Mucosa of descending colon (tissue), 3 donors: ENCODE results near the gene SIK3. TPM values are rescaled to one million over a fixed set of nuclear protein-coding genes. Genes with fewer than 3 reads are reported as not detected.

Experiments used
- ATAC-seq: fragments of 200-7000 bp; cut with Tn5 transposase; one replicate; pipeline ENCODE4 v1.9.1; 2020; ENCODE audit warnings: mild to moderate bottlenecking, moderate library complexity
- DNase-seq, 3 donors: peaks; one replicate each; pipeline ENCODE4 v3.0.0-alpha.2; 2020
- H3K36me3 ChIP-seq: fragments of 200-600 bp; one replicate; pipeline ENCODE4 v1.8.0; 2021; ENCODE audit warnings: low read depth, mild to moderate bottlenecking
- H3K4me1 ChIP-seq: fragments of 200-600 bp; one replicate; pipeline ENCODE4 v1.8.0; 2021; ENCODE audit warnings: low read depth, mild to moderate bottlenecking
- H3K4me3 ChIP-seq: fragments of 200-600 bp; one replicate; pipeline ENCODE4 v1.8.0; 2021; ENCODE audit warnings: mild to moderate bottlenecking
- H3K9me3 ChIP-seq: fragments of 200-600 bp; one replicate; pipeline ENCODE4 v1.8.0; 2021; ENCODE audit warnings: mild to moderate bottlenecking
- CTCF ChIP-seq: fragments of 200-600 bp; IDR thresholded peaks from one replicate; pipeline ENCODE4 v1.8.0; 2022; ENCODE audit warnings: antibody characterized with exemption, mild to moderate bottlenecking
- intact Hi-C, 2 donors: fragments of 100-400 bp; cut with DNase I in 1 of 2; cut with micrococcal nuclease in 1 of 2; formaldehyde crosslinking; loops; one replicate each; pipeline versions ENCODE4 v1.11.0 to v1.11.1; 2022; cut with DNase I, micrococcal nuclease
- total RNA-seq, 3 donors: library from RNA; stranded (reverse); fragmentation: NEBNext Ultra II Directional in 2 of 3; extraction: Animal tissue kit (Norgen Biotek cat#: 25700) in 2 of 3; gene quantifications; one replicate each; pipeline versions ENCODE4 v1.2.1 to v1.2.4, GENCODE V29; 2021 to 2023
- donor health status: DM: no; HTN: no; CAD: no; lungs with moderate emphysema.
- donor health status: DM: no; HTN: no; CAD: no.
- donor health status: DM: no; HTN: yes; CAD: no.

SIK3 gene
- total RNA-seq, 3 donors from 2014 or later: 28.1 to 55.6 (median 41.8) TPM

GRCh38 chr11:116975661-116976060 is 122.6 kb downstream of the SIK3 start:
- no peak for DNase-seq
- no peak for TF ChIP-seq CTCF
- intact Hi-C loops: no loop called here
- Histone ChIP-seq H3K4me1 (peaks cover 7% of the 10 kb centered on the region), H3K4me3 (no peak overlapping the region), H3K36me3 (no peaks in the 10 kb centered on the region), H3K9me3 (no peaks in the 10 kb centered on the region)
- ATAC-seq: no peak

DNA sequence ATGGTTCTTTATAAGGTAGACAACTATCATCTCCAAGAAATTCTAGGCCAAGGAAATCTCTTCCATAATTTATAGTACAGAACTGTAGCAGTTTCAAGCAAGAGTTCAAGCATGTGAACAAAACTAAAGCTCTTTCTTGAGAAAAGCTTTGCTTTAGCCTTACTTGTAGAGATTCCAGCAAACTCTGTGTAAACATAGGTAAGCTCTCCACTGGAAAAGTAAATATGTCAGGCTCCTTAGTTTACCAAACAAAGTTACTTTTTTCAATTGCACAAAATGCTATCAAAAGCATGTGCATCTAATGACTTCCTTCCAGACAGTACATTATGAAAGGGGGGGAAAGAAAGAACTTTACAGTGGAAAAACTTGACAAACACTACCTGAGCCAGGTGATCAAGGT is 125.0 kb downstream of the SIK3 start:
- intact Hi-C loops: no loop called here
- Histone ChIP-seq H3K36me3 (no peaks in the 10 kb centered on the region), H3K4me1 (peaks cover 7% of the 10 kb centered on the region), H3K4me3 (no peak overlapping the region), H3K9me3 (no peaks in the 10 kb centered on the region)
- no peak for ATAC-seq
- no peak for DNase-seq
- TF ChIP-seq CTCF: no peak

GRCh38 chr11:116972691-116973090 is 125.5 kb downstream of the SIK3 start:
- Histone ChIP-seq H3K4me1 (peaks cover 7% of the 10 kb centered on the region), H3K36me3 (no peaks in the 10 kb centered on the region), H3K9me3 (no peaks in the 10 kb centered on the region), H3K4me3 (no peak overlapping the region)
- ATAC-seq (peak; percentile 36), DNase-seq (no peak)
- TF ChIP-seq CTCF: no peak
- intact Hi-C loops: no loop called here

- no peaks in the 10 kb centered on the region for H3K36me3 ChIP-seq
- peaks cover 7% of the 10 kb centered on the region for H3K4me1 ChIP-seq
- H3K4me3 ChIP-seq: no peak overlapping the region
- H3K9me3 ChIP-seq: no peaks in the 10 kb centered on the region
- DNase-seq (peak in 1 of 3 donors; percentile 45), ATAC-seq (peak; percentile 95)
- no peak for TF ChIP-seq CTCF
- intact Hi-C loops: no loop called here
Measured at GRCh38 chr11:116970485-116971292, 127.5 kb downstream of the SIK3 start.

DNA sequence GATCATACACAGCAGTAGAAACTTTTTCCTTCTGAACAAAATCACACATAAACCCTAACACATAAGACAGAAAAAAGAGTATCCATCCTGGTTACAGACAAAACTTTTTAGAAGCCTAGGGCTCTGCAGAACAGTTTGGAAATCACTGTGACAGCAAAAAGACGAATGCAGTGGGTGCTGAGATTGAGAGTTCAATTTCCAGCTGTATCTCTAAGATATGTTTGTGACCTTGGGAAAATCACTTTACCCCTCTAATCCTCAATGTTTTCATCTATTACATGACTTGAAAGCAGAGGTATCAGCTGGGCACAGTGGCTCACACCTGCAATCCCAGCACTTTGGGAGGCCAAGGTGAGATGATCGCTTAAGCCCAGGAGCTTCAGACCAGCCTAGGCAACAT is 128.5 kb downstream of the SIK3 start:
- TF ChIP-seq CTCF: no peak
- no peak for ATAC-seq
- Histone ChIP-seq H3K36me3 (no peaks in the 10 kb centered on the region), H3K9me3 (no peaks in the 10 kb centered on the region), H3K4me3 (no peak overlapping the region), H3K4me1 (peaks cover 7% of the 10 kb centered on the region)
- no peak for DNase-seq
- intact Hi-C loops: no loop called here
